Measurements from ENCODE around the gene HAUS7.

- no peak for TF ChIP-seq EZH2phosphoT487 (IDR thresholded peaks at IDR 0.05)
- TF ChIP-seq CTCF (IDR thresholded peaks at IDR 0.05), result no peak
- TF ChIP-seq EZH2 (IDR thresholded peaks at IDR 0.05), result no peak
These were observed 21.6 kb downstream of the HAUS7 start for GRCh38 chrX:153448556-153449367.
